Duodenal mucosa (tissue), 2 donors: Measurements from ENCODE around the gene SIM2.
"Not testable (repeated sequence)": the region's sequence is repeated elsewhere in the genome, so short reads cannot be mapped to it uniquely, and the experiment has no call there.

Experiments used
- H3K27ac ChIP-seq: one replicate; pipeline ENCODE4 v1.7.0; 2013; ENCODE audit warnings: low read depth, low read length
- H3K27me3 ChIP-seq, 2 donors: one replicate each; pipeline ENCODE4 v1.7.0; 2013; ENCODE audit warnings: low read length in 2 of 2, control low read depth in 1 of 2; ENCODE audit not compliant: insufficient read depth in 2 of 2, control insufficient read depth in 1 of 2
- H3K36me3 ChIP-seq, 2 donors: one replicate each; pipeline ENCODE4 v1.7.0; 2013; ENCODE audit warnings: low read length in 2 of 2, control low read depth in 1 of 2; ENCODE audit not compliant: insufficient read depth in 2 of 2, control insufficient read depth in 1 of 2
- H3K4me1 ChIP-seq, 2 donors: one replicate each; pipeline ENCODE4 v1.7.0; 2013; ENCODE audit warnings: low read length in 2 of 2, control low read depth in 1 of 2; ENCODE audit not compliant: insufficient read depth in 2 of 2, control insufficient read depth in 1 of 2
- H3K4me3 ChIP-seq, 2 donors: one replicate each; pipeline ENCODE4 v1.7.0; 2013; ENCODE audit warnings: low read length in 2 of 2, low read depth in 1 of 2
- H3K9ac ChIP-seq, 2 donors: one replicate each; pipeline ENCODE4 v1.7.0; 2013; ENCODE audit warnings: low read length in 2 of 2, low read depth in 1 of 2
- H3K9me3 ChIP-seq, 2 donors: one replicate each; pipeline ENCODE4 v1.7.0; 2013; ENCODE audit warnings: low read length in 2 of 2, control low read depth in 1 of 2; ENCODE audit not compliant: control insufficient read depth in 1 of 2

Gene SIM2

GRCh38 chr21:36664662-36664990 is 34.3 kb upstream of the SIM2 start:
- H3K9ac ChIP-seq = no peak overlapping the region
- no peak overlapping the region for H3K4me3 ChIP-seq
- H3K36me3 ChIP-seq = no peaks in the 10 kb centered on the region
- H3K9me3 ChIP-seq = no peaks in the 10 kb centered on the region
- peaks cover 12% of the 10 kb centered on the region in 2 donors for H3K27me3 ChIP-seq
- no peak overlapping the region for H3K27ac ChIP-seq
- H3K4me1 ChIP-seq = no peaks in the 10 kb centered on the region

- no peak overlapping the region for H3K27ac ChIP-seq
- no peaks in the 10 kb centered on the region for H3K36me3 ChIP-seq
- H3K4me1 ChIP-seq = no peaks in the 10 kb centered on the region
- H3K9me3 ChIP-seq = no peaks in the 10 kb centered on the region
- H3K27me3 ChIP-seq = peaks cover 12% of the 10 kb centered on the region in 2 donors
- H3K4me3 ChIP-seq = no peak overlapping the region
- H3K9ac ChIP-seq = no peak overlapping the region
These were observed 33.1 kb upstream of the SIM2 start for GRCh38 chr21:36665806-36666205.

- no peaks in the 10 kb centered on the region for H3K4me1 ChIP-seq
- H3K27ac ChIP-seq = no peak overlapping the region
- H3K27me3 ChIP-seq = peaks cover 6 to 7% of the 10 kb centered on the region in 2 donors
These were observed 30.2 kb upstream of the SIM2 start for GRCh38 chr21:36668713-36669112.

GRCh38 chr21:36671836-36672235 is 27.1 kb upstream of the SIM2 start:
- H3K4me3 ChIP-seq = no peak overlapping the region
- no peaks in the 10 kb centered on the region for H3K27me3 ChIP-seq
- no peak overlapping the region for H3K27ac ChIP-seq

More at GRCh38 chr21:36668713-36669112, 30.2 kb upstream of the SIM2 start:
- Histone ChIP-seq H3K36me3 (no peaks in the 10 kb centered on the region), H3K4me3 (no peak overlapping the region), H3K9ac (no peak overlapping the region), H3K9me3 (no peaks in the 10 kb centered on the region)

GRCh38 chr21:36672296-36672695 is 26.6 kb upstream of the SIM2 start:
- H3K9me3 ChIP-seq, H3K9ac ChIP-seq, H3K4me3 ChIP-seq, H3K36me3 ChIP-seq, H3K27ac ChIP-seq, H3K4me1 ChIP-seq, H3K27me3 ChIP-seq: not testable (repeated sequence)

More at GRCh38 chr21:36671836-36672235, 27.1 kb upstream of the SIM2 start:
- H3K36me3 ChIP-seq = no peaks in the 10 kb centered on the region
- H3K9ac ChIP-seq = no peak overlapping the region
- no peaks in the 10 kb centered on the region for H3K4me1 ChIP-seq
- H3K9me3 ChIP-seq = no peaks in the 10 kb centered on the region

- Histone ChIP-seq H3K4me3 (no peak overlapping the region), H3K4me1 (no peaks in the 10 kb centered on the region), H3K9me3 (no peaks in the 10 kb centered on the region), H3K27me3 (no peaks in the 10 kb centered on the region), H3K36me3 (no peaks in the 10 kb centered on the region), H3K27ac (no peak overlapping the region), H3K9ac (no peak overlapping the region)
These were observed 26.2 kb upstream of the SIM2 start for GRCh38 chr21:36672737-36673136.

GRCh38 chr21:36676039-36676950 is 22.6 kb upstream of the SIM2 start:
- H3K36me3 ChIP-seq = no peaks in the 10 kb centered on the region
- H3K27me3 ChIP-seq = peaks cover 0 to 7% of the 10 kb centered on the region in 2 donors
- H3K27ac ChIP-seq = no peak overlapping the region
- H3K4me3 ChIP-seq = no peak overlapping the region
- H3K9ac ChIP-seq = no peak overlapping the region
- H3K4me1 ChIP-seq = no peaks in the 10 kb centered on the region
- peaks cover 6 to 8% of the 10 kb centered on the region in 2 donors for H3K9me3 ChIP-seq

GRCh38 chr21:36677443-36677842 is 21.5 kb upstream of the SIM2 start:
- no peak overlapping the region for H3K27ac ChIP-seq
- H3K9ac ChIP-seq = no peak overlapping the region
- H3K9me3 ChIP-seq = peaks cover 6 to 13% of the 10 kb centered on the region in 2 donors
- no peak overlapping the region for H3K4me3 ChIP-seq
- H3K27me3 ChIP-seq = peaks cover 0 to 7% of the 10 kb centered on the region in 2 donors
- no peaks in the 10 kb centered on the region for H3K4me1 ChIP-seq
- no peaks in the 10 kb centered on the region for H3K36me3 ChIP-seq

- Histone ChIP-seq H3K36me3 (no peaks in the 10 kb centered on the region), H3K9ac (no peak overlapping the region), H3K4me1 (no peaks in the 10 kb centered on the region), H3K9me3 (peaks cover 6 to 13% of the 10 kb centered on the region in 2 donors), H3K27me3 (peaks cover 0 to 10% of the 10 kb centered on the region in 2 donors), H3K27ac (no peak overlapping the region), H3K4me3 (no peak overlapping the region)
These were observed 20.4 kb upstream of the SIM2 start for GRCh38 chr21:36678538-36678937.

- Histone ChIP-seq H3K4me1 (no peaks in the 10 kb centered on the region), H3K4me3 (no peak overlapping the region), H3K9ac (no peak overlapping the region), H3K27me3 (peaks cover 17 to 19% of the 10 kb centered on the region in 2 donors), H3K36me3 (no peaks in the 10 kb centered on the region), H3K27ac (no peak overlapping the region), H3K9me3 (peaks cover 6 to 13% of the 10 kb centered on the region in 2 donors)
These were observed 17.7 kb upstream of the SIM2 start for GRCh38 chr21:36681117-36681631.
